H1 (cell line): Measurements from ENCODE around the gene ARMC5. TPM values are rescaled to one million over a fixed set of nuclear protein-coding genes. Genes with fewer than 3 reads are reported as not detected.
A peak's percentile ranks its signal among the peaks of the same experiment; 100 is the strongest.

Source experiments
- CTCF ChIA-PET: fragments of 300-600 bp; sonication (Branson Sonifier 250); formaldehyde crosslinking; loops from one replicate; lab custom pipeline; 2021; ENCODE audit not compliant: partially characterized antibody; lab: Charles Lee
- POLR2A ChIA-PET: fragments of 300-600 bp; sonication (Branson Sonifier 250); formaldehyde crosslinking; loops from one replicate; lab custom pipeline; 2021; ENCODE audit warnings: inconsistent platforms; ENCODE audit not compliant: partially characterized antibody; lab: Charles Lee
- DNase-seq, 2 experiments: peaks; one replicate each; pipeline versions ENCODE4 v3.0.0 to v3.0.0-alpha.2; 2010 to 2022; ENCODE audit warnings: low spot score in 2 of 2, low read depth in 1 of 2, mixed read lengths in 1 of 2
- FAIRE-seq: peaks from 2 replicates; lab custom pipeline; 2011; peaks lifted over from hg19 to GRCh38; lab: Jason Lieb, UNC
- H2AFZ ChIP-seq: 2 replicates; pipeline ENCODE4 v1.8.1; 2012; ENCODE audit warnings: low read length, inconsistent platforms
- H2AK5ac ChIP-seq: 2 replicates; pipeline ENCODE4 v1.6.1; 2013; ENCODE audit warnings: low read depth, low read length
- H2BK120ac ChIP-seq: replicated peaks from 2 replicates; pipeline ENCODE3; 2013; ENCODE audit warnings: low read depth, low read length, inconsistent platforms
- H2BK12ac ChIP-seq: 2 replicates; pipeline ENCODE4 v1.6.1; 2013; ENCODE audit warnings: low read depth, low read length
- H2BK15ac ChIP-seq: 2 replicates; pipeline ENCODE4 v1.6.1; 2013; ENCODE audit warnings: low read length
- H2BK20ac ChIP-seq: 2 replicates; pipeline ENCODE4 v1.6.1; 2013; ENCODE audit warnings: low read length
- H2BK5ac ChIP-seq: 2 replicates; pipeline ENCODE4 v1.6.1; 2013; ENCODE audit warnings: low read depth, low read length
- H3K14ac ChIP-seq: 2 replicates; pipeline ENCODE4 v1.6.1; 2013; ENCODE audit warnings: inconsistent platforms; ENCODE audit not compliant: insufficient read length
- H3K18ac ChIP-seq: 2 replicates; pipeline ENCODE4 v1.6.1; 2013; ENCODE audit warnings: low read length; ENCODE audit errors: extremely low read depth
- H3K23ac ChIP-seq: 2 replicates; pipeline ENCODE4 v1.6.1; 2013; ENCODE audit warnings: inconsistent platforms; ENCODE audit not compliant: insufficient read length
- H3K23me2 ChIP-seq: 2 replicates; pipeline ENCODE4 v1.6.1; 2013; ENCODE audit warnings: low read depth, low read length
- H3K27ac ChIP-seq: 2 replicates; pipeline ENCODE4 v1.6.1; 2011; ENCODE audit warnings: low read depth, low read length, inconsistent platforms
- H3K27me3 ChIP-seq, 4 experiments: replicated peaks in 1 of 4; 1 replicate in 1 of 4; 2 replicates in 3 of 4; pipeline versions ENCODE4 v1.6.1 to v1.8.1; 2011 to 2013; ENCODE audit warnings: low read length in 3 of 4, mild to moderate bottlenecking in 3 of 4, inconsistent platforms in 2 of 4, mixed read lengths in 2 of 4, moderate library complexity in 1 of 4; ENCODE audit not compliant: control insufficient read depth in 3 of 4, insufficient read depth in 3 of 4; ENCODE audit errors: extremely low read depth in 1 of 4
- H3K36me3 ChIP-seq, 4 experiments: 2 replicates each; pipeline versions ENCODE4 v1.6.1 to v1.8.1; 2011 to 2013; ENCODE audit warnings: mild to moderate bottlenecking in 4 of 4, low read length in 3 of 4, moderate library complexity in 2 of 4, control low read depth in 1 of 4, inconsistent platforms in 1 of 4; ENCODE audit not compliant: insufficient read depth in 4 of 4, control insufficient read depth in 2 of 4
- H3K4ac ChIP-seq: replicated peaks from 2 replicates; pipeline ENCODE3; 2013; ENCODE audit warnings: low read length, low read depth, mixed read lengths, inconsistent platforms; ENCODE audit not compliant: insufficient read length
- H3K4me1 ChIP-seq, 4 experiments: replicated peaks in 1 of 4; 1 replicate in 1 of 4; 2 replicates in 3 of 4; pipeline versions ENCODE4 v1.6.1 to v1.8.1; 2011 to 2013; ENCODE audit warnings: low read length in 3 of 4, inconsistent platforms in 2 of 4, mixed read lengths in 1 of 4; ENCODE audit not compliant: insufficient read depth in 4 of 4, control insufficient read depth in 3 of 4
- H3K4me2 ChIP-seq, 2 experiments: 2 replicates each; pipeline versions ENCODE4 v1.6.1 to v1.8.1; 2011 to 2013; ENCODE audit warnings: low read depth in 2 of 2, low read length in 2 of 2, control low read depth in 1 of 2, inconsistent platforms in 1 of 2, mild to moderate bottlenecking in 1 of 2; ENCODE audit not compliant: insufficient read depth in 1 of 2
- H3K4me3 ChIP-seq, 4 experiments: fragments of 200-600, 300-600 bp in 1 of 4; sonication (generic), shearing (Covaris generic), sonication (Bioruptor Twin) in 1 of 4; 2 replicates each; pipeline versions ENCODE4 v1.5.1 to v1.8.1; 2011 to 2016; ENCODE audit warnings: low read length in 4 of 4, low read depth in 3 of 4, control low read depth in 2 of 4, inconsistent platforms in 2 of 4, mild to moderate bottlenecking in 2 of 4, mixed read lengths in 1 of 4, moderate library complexity in 1 of 4; ENCODE audit not compliant: insufficient read depth in 2 of 4; ENCODE audit errors: extremely low read depth in 1 of 4
- H3K56ac ChIP-seq: replicated peaks from 2 replicates; pipeline ENCODE3; 2013; ENCODE audit warnings: low read depth, mild to moderate bottlenecking, mixed read lengths, low read length, inconsistent platforms; ENCODE audit not compliant: insufficient read length
- H3K79me1 ChIP-seq: 2 replicates; pipeline ENCODE4 v1.6.1; 2013; ENCODE audit warnings: low read depth, low read length, control low read depth
- H3K79me2 ChIP-seq, 2 experiments: 2 replicates each; pipeline versions ENCODE4 v1.6.1 to v1.8.1; 2012 to 2013; ENCODE audit warnings: low read length in 2 of 2, mild to moderate bottlenecking in 2 of 2, inconsistent platforms in 1 of 2; ENCODE audit not compliant: insufficient read depth in 2 of 2, control insufficient read depth in 1 of 2
- H3K9ac ChIP-seq, 4 experiments: replicated peaks in 1 of 4; 1 replicate in 1 of 4; 2 replicates in 3 of 4; pipeline versions ENCODE4 v1.6.1 to v1.8.1; 2011 to 2013; ENCODE audit warnings: low read depth in 3 of 4, low read length in 3 of 4, control low read depth in 2 of 4, mild to moderate bottlenecking in 2 of 4, moderate library complexity in 2 of 4, inconsistent platforms in 1 of 4; ENCODE audit errors: extremely low read depth in 1 of 4
- H3K9me3 ChIP-seq, 2 experiments: 2 replicates each; pipeline versions ENCODE4 v1.6.1 to v1.8.1; 2012 to 2013; ENCODE audit warnings: mild to moderate bottlenecking in 2 of 2, moderate library complexity in 2 of 2, control low read depth in 1 of 2, inconsistent platforms in 1 of 2, low read depth in 1 of 2, low read length in 1 of 2, mixed read lengths in 1 of 2; ENCODE audit not compliant: insufficient read depth in 2 of 2
- H4K20me1 ChIP-seq, 2 experiments: replicated peaks in 1 of 2; 2 replicates each; pipeline versions ENCODE3 to v1.8.1; 2011 to 2013; ENCODE audit warnings: inconsistent platforms in 2 of 2, low read length in 2 of 2, mild to moderate bottlenecking in 1 of 2; ENCODE audit not compliant: insufficient read depth in 2 of 2, control insufficient read depth in 1 of 2
- H4K5ac ChIP-seq: 2 replicates; pipeline ENCODE4 v1.6.1; 2013; ENCODE audit warnings: low read length, low read depth, mixed read lengths, inconsistent platforms; ENCODE audit not compliant: insufficient read length
- H4K8ac ChIP-seq: 2 replicates; pipeline ENCODE4 v1.8.0; 2013; ENCODE audit warnings: mild to moderate bottlenecking, moderate library complexity, low read length, inconsistent platforms; ENCODE audit not compliant: insufficient read depth; ENCODE audit errors: extremely low read depth
- H4K91ac ChIP-seq: replicated peaks from 2 replicates; pipeline ENCODE3; 2013; ENCODE audit warnings: low read length, mixed read lengths, inconsistent platforms; ENCODE audit not compliant: insufficient read length
- BACH1 ChIP-seq: IDR thresholded peaks from 2 replicates; pipeline ENCODE4 v1.6.1; 2012; ENCODE audit warnings: low read length, improper control_type of control experiment
- CHD1 ChIP-seq: IDR thresholded peaks from 2 replicates; pipeline ENCODE4 v1.6.1; 2012; ENCODE audit warnings: low read depth, low read length, improper control_type of control experiment
- EZH2 ChIP-seq: fragments of 200-600 bp; sonication (generic); IDR thresholded peaks from 2 replicates; pipeline ENCODE4 v1.7.1; 2012; ENCODE audit warnings: low read depth, mild to moderate bottlenecking, moderate library complexity, low read length, inconsistent platforms; ENCODE audit not compliant: severe bottlenecking
- KDM4A ChIP-seq: IDR thresholded peaks from one replicate; pipeline ENCODE4 v1.7.1; 2012; ENCODE audit warnings: low read depth, mild to moderate bottlenecking, moderate library complexity, low read length, inconsistent platforms; ENCODE audit not compliant: severe bottlenecking
- SAP30 ChIP-seq: fragments of 300-600 bp; sonication (generic); IDR thresholded peaks from 2 replicates; pipeline ENCODE4 v1.7.1; 2012; ENCODE audit warnings: low read length, moderate library complexity, mild to moderate bottlenecking, inconsistent platforms; ENCODE audit not compliant: insufficient read depth, insufficient replicate concordance
- SP1 ChIP-seq: IDR thresholded peaks from 2 replicates; pipeline ENCODE4 v1.6.1; 2011; ENCODE audit warnings: low read depth, low read length
- TCF12 ChIP-seq: IDR thresholded peaks from 2 replicates; pipeline ENCODE4 v1.6.1; 2011; ENCODE audit warnings: low read depth, mild to moderate bottlenecking, low read length
- WGBS, 2 experiments: shearing (Covaris generic) in 1 of 2; methylation state at CpG; one replicate each; pipeline versions ENCODE4 v1.1.6 to v1.1.7; 2013 to 2015; ENCODE audit warnings: low lambda C conversion rate in 2 of 2, mixed read lengths in 2 of 2, inconsistent platforms in 1 of 2, low coverage in 1 of 2, missing lambda C conversion rate in 1 of 2; ENCODE audit not compliant: insufficient replicate concordance in 2 of 2, insufficient coverage in 1 of 2, insufficient read length in 1 of 2; ENCODE audit errors: extremely low coverage in 1 of 2, missing lambda C conversion rate in 1 of 2; 5-methylcytosine and 5-hydroxymethylcytosine counted together
- polyA plus RNA-seq, 7 experiments: library from polyadenylated mRNA; depleted of rRNA in 3 of 7; stranded (reverse) in 5 of 7; unstranded in 2 of 7; fragments of >200 nt in 5 of 7; fragments of 200-250 nt in 2 of 7; gene quantifications; 1 replicate in 5 of 7; 2 replicates in 1 of 7; 4 replicates in 1 of 7; pipeline versions ENCODE4 v1.2.1 to v1.2.3, GENCODE V29; 2011 to 2013; ENCODE audit warnings: missing spikeins in 2 of 7, mixed read lengths in 2 of 7
- total RNA-seq: library from RNA; stranded (reverse); fragmentation: NEBNext Ultra II Directional; extraction: Animal tissue kit (Norgen Biotek cat#: 25700); gene quantifications from 2 replicates; pipeline ENCODE4 v1.2.1, GENCODE V29; 2021

ARMC5 gene
- total and polyA plus RNA-seq, 2 of the 8 experiments (the other 6 are each of a cell fraction or from before 2014, with no cell fraction given) = 7.8 to 8.7 TPM

- no peaks in the 10 kb centered on the region for H4K20me1 ChIP-seq
- no peak overlapping the region for H2BK12ac ChIP-seq
- H4K91ac ChIP-seq = no peak overlapping the region
- no peak overlapping the region for H3K23ac ChIP-seq
- H2BK5ac ChIP-seq = peak overlapping the region; percentile 32; the same call in 1 of the 2 replicates
- no peak overlapping the region for H2AK5ac ChIP-seq
- 0 out of 2 replicates have a peak overlapping the region, but pooled peaks have one; percentile 95 for H2BK15ac ChIP-seq
- H3K4me3 ChIP-seq = peak overlapping the region; percentile 67 to 88 (median 86)
- H3K9me3 ChIP-seq = no peaks in the 10 kb centered on the region
- DNase-seq = no peak
- no peaks in the 10 kb centered on the region for H3K27me3 ChIP-seq
- 3% methylated on average over 11 of the region's 12 CpGs; no CpG with 5 or more reads in 1 of the 2 experiments for WGBS, 2 experiments
- peaks cover 0 to 4% (median 2%) of the 10 kb centered on the region in 4 experiments; a peak in 3 of 7 replicates for H3K4me1 ChIP-seq
- no peak overlapping the region for H3K56ac ChIP-seq
- no peaks in the 10 kb centered on the region for H3K36me3 ChIP-seq
- TF ChIP-seq BACH1 = no peak
- TF ChIP-seq EZH2 = no peak
- TF ChIP-seq SAP30 = peak; percentile 63
- no peak for TF ChIP-seq TCF12
- TF ChIP-seq SP1 = no peak
- TF ChIP-seq KDM4A = no peak
- no peak for TF ChIP-seq CHD1
- H3K9ac ChIP-seq = peak overlapping the region in 3 of 4 experiments; percentile 63 to 85 (median 83); a peak in 6 of 7 replicates
- 0 out of 2 replicates have a peak overlapping the region, but pooled peaks have one; percentile 22 for H4K8ac ChIP-seq
- peak overlapping the region; percentile 90 to 95 for H3K4me2 ChIP-seq
- H4K5ac ChIP-seq = no peak overlapping the region
- H3K79me1 ChIP-seq = 0 out of 2 replicates have a peak, but pooled peaks cover 2% of the 10 kb centered on the region
- no peak overlapping the region for H3K4ac ChIP-seq
- H3K79me2 ChIP-seq = peaks cover 0 to 6% of the 10 kb centered on the region in 2 experiments; a peak in 1 of 4 replicates
- FAIRE-seq = no peak
- ChIA-PET CTCF (interaction anchor here (0.9 to 1.5 kb wide), 4 partner anchors 11 to 361 kb away, joined by 3 to 4 read pairs (median 3); no protein-coding TSS in a partner anchor), POLR2A (interaction anchor here (0.5 to 3.3 kb wide), 24 partner anchors 9 to 239 kb away, joined by 3 to 27 read pairs (median 4); partner anchors contain the start of gene AHSP)
- H2AFZ ChIP-seq = no peak overlapping the region
- H3K27ac ChIP-seq = peak overlapping the region; percentile 64; the same call in 1 of the 2 replicates
- H2BK20ac ChIP-seq = no peak overlapping the region
- no peak overlapping the region for H3K14ac ChIP-seq
- H2BK120ac ChIP-seq = no peak overlapping the region
- H3K18ac ChIP-seq = peak overlapping the region; percentile 48; the same call in 1 of the 2 replicates
- peaks cover 4% of the 10 kb centered on the region; the same call in 1 of the 2 replicates for H3K23me2 ChIP-seq
Observed at GRCh38 chr16:31507617-31507928, 48.3 kb downstream of the ARMC5 start.
